ENCODE data around the gene ANKAR. TPM values are rescaled to one million over a fixed set of nuclear protein-coding genes. Genes with fewer than 3 reads are reported as not detected.

ANKAR gene, protein sequence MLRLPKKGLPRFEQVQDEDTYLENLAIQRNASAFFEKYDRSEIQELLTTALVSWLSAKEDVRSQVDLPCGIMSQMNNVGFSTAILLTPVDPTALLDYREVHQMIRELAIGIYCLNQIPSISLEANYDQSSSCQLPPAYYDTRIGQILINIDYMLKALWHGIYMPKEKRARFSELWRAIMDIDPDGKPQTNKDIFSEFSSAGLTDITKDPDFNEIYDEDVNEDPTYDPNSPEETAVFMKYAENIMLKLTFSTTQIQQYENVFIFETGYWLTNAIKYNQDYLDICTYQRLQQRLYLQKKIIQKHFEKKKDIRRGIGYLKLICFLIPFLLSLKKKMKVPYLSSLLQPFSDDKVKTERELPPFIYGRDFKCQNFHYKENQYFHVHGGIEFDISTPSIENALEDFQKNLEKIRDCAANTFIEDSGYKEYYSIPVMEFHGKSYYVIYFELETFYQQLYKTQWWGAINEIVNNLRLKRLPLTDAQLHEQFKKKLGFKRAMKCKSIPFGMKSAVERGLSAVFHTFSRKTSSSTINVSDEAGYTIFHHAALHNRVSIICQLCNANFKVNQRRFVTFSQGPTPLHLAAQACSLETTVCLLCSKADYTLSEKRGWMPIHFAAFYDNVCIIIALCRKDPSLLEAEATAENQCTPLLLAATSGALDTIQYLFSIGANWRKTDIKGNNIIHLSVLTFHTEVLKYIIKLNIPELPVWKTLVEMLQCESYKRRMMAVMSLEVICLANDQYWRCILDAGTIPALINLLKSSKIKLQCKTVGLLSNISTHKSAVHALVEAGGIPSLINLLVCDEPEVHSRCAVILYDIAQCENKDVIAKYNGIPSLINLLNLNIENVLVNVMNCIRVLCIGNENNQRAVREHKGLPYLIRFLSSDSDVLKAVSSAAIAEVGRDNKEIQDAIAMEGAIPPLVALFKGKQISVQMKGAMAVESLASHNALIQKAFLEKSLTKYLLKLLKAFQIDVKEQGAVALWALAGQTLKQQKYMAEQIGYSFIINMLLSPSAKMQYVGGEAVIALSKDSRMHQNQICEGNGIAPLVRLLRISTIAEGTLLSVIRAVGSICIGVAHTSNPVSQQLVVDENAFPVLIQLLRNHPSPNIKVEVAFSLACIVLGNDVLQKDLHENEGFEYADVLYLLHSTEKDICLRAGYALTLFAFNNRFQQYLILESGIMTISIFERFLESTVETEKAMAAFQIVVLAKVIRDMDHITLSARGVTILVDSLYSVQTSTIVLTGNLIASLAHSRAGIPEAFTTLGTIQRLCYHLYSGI (N-terminal part only)
- 3.7 and 6.0 TPM in 2 replicates for total RNA-seq

GRCh38 chr2:189674374-189675112 is at the start of gene ANKAR:
Gene ANKAR (plus strand): TSS chr2:189674670. CDS start chr2:189676491, 1,821 bp downstream.

DNA sequence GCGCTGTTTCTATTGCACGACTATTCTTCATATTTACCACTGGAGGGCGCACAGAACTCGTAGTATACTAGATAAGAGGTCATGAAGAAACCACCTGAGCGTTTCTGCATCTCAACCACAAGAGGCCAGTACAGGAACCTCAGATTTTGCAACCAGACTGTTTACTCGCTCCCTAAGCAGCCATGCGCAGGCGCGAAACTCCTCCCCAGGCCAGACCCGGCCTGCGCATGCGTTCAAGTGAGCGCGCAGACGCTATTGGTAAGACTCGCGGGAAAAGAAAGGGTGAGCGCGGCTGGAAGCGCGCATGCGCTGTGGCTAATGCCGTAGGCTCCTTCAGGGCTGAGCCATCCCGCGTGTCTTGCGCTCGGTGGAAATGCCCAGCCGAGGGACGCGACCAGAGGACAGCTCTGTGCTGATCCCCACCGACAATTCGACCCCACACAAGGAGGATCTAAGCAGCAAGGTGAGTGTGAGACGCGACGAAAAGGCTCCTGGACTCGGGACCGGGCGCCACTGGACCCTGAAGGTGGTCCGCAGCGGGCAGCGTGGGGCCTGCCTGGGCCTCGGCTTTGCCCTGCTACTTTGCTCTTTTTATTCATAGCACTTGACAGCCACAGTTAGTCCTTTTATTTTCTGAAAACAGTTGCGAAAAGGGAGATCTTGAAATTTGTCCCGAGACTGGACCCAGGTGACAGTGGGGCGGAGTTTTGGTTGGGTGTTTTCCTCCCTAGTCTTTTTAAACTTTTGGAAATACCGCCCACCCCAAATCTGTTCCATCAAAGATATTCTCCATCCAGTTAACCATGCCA is 13.1 kb upstream of the ANKAR start, which contains the start of gene ASNSD1:
Gene ASNSD1 (plus strand): TSS at position 312 of the 809 bp plus-strand sequence. CDS start 4,674 bp downstream, outside the sequence.

Other genes starting within 250 kb of the ANKAR start
- gene WDR75, start 233.2 kb upstream of the ANKAR start, total RNA-seq: 49.6 and 63.7 TPM in 2 replicates
- 2.4 and 9.5 TPM in 2 replicates for gene SLC40A1, start 93.9 kb upstream of the ANKAR start, total RNA-seq
- gene ASNSD1, start 13.2 kb upstream of the ANKAR start, total RNA-seq: 77.4 and 78.5 TPM in 2 replicates
- 9.4 and 18.6 TPM in 2 replicates for gene OSGEPL1, start 88.1 kb downstream of the ANKAR start, total RNA-seq
- gene ORMDL1, start 109.7 kb downstream of the ANKAR start, total RNA-seq: 53.7 and 61.6 TPM in 2 replicates
- 26.5 and 39.2 TPM in 2 replicates for gene PMS1, start 109.8 kb downstream of the ANKAR start, total RNA-seq